Measurements from ENCODE around the gene DIP2A. TPM values are rescaled to one million over a fixed set of nuclear protein-coding genes. Genes with fewer than 3 reads are reported as not detected.

The DIP2A gene
- total RNA-seq, 1 donor, result 43.9 TPM

DNA sequence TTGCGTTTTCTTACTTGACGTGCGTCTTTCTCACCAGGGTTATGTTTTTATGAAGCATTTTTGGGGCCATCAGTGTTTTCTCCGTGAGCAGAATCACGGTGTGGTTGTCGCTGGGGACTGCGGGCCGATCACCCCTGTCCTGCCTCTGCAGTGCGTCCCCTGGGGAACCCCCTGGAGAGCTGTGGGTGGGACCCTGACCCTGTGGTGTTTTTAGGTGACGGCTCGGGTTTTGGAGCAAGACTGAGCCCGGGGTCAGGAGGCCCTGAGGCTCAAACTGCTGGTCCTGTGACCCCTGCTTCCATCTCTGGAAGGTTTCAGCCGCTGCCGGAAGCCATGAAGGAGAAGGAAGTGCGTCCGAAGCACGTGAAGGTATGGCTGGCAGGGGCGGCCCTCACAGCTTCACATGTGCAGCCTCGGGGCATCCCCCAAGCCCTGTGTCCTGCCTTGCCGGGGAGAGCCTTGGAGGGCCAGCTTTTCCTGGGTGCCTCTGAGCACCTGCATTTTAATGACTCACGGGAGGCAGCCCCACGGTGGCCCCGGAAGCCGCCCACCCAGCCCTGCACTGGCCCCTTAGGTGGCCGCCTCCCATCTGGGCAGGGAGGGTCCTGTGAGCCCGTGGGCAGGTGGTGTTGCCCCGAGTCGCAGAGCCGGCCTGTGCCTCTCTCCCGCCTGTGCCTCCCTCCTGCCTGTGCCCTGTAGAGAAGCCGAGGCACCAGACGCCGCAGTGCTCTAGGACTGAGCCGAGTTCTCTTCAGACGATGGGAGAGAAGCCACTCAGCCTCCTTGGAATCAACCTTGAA, 36.7 kb upstream of the DIP2A start:
- H3K27me3 ChIP-seq (ENCODE audit: insufficient read depth, low read length), result no peaks in the 10 kb centered on the region
- H3K4me3 ChIP-seq (ENCODE audit: low read length), result no peak overlapping the region
- peaks cover 19% of the 10 kb centered on the region for H3K4me1 ChIP-seq (ENCODE audit: insufficient read depth, low read length)
- H3K9me3 ChIP-seq (ENCODE audit: low read depth, low read length), result no peaks in the 10 kb centered on the region

DNA sequence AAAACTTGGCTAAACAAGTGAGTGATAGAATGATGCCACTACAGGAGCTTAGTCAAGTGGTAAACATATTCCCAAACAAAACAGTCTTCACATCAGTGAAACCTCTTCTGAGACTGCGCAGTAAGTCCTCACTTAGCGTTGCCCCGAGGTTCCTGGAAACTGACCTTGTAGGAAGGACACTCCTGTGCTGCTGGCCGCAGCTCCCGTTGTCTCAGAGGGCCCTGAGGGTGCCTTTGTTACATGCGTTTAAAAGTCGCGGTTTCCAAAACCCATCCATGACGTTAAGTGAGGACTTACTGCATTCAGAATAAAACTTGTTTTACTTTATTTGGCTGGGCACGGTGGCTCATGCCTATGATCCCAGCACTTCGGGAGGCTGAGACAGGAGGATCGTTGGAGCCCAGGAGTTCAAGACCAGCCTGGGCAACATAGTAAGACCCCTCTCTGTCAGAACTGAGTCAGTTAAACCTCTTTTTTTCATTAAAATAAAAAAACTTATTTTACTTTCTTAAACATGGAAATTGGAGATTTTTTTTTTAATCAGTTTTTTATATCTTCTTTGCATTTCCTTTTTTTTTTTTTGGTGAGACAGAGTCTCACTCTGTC, 36.0 kb upstream of the DIP2A start:
- Histone ChIP-seq H3K9me3 (ENCODE audit: low read depth, low read length) (no peaks in the 10 kb centered on the region), H3K4me3 (ENCODE audit: low read length) (no peak overlapping the region), H3K4me1 (ENCODE audit: insufficient read depth, low read length) (peaks cover 19% of the 10 kb centered on the region), H3K27me3 (ENCODE audit: insufficient read depth, low read length) (no peaks in the 10 kb centered on the region)

DNA sequence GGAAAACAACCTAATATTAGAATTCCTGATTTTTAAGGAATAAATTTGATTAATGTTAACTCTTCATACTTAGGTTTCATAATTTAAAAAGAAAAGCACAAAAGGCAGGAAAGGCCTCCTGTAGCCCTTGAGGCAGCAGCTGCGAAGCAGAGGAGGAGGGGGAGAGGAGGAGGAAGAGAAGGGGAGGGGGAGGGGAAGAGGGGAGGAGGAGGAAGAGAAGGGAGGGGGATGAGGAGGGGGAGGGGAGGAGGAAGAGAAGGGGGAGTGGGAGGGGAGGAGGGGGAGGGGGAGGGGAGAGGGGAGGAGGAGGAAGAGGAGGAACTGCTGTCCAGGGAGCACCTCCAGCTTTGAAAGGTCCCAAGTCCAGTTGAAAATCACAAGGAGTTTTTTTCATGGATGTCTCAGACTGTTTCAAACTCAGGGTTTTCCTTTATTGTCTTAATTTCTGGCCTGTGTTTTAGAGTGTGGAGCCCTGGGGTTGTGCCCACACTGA, 35.1 kb upstream of the DIP2A start:
- Histone ChIP-seq H3K9me3 (ENCODE audit: low read depth, low read length) (no peaks in the 10 kb centered on the region), H3K4me1 (ENCODE audit: insufficient read depth, low read length) (peaks cover 19% of the 10 kb centered on the region), H3K4me3 (ENCODE audit: low read length) (no peak overlapping the region), H3K27me3 (ENCODE audit: insufficient read depth, low read length) (no peaks in the 10 kb centered on the region)

DNA sequence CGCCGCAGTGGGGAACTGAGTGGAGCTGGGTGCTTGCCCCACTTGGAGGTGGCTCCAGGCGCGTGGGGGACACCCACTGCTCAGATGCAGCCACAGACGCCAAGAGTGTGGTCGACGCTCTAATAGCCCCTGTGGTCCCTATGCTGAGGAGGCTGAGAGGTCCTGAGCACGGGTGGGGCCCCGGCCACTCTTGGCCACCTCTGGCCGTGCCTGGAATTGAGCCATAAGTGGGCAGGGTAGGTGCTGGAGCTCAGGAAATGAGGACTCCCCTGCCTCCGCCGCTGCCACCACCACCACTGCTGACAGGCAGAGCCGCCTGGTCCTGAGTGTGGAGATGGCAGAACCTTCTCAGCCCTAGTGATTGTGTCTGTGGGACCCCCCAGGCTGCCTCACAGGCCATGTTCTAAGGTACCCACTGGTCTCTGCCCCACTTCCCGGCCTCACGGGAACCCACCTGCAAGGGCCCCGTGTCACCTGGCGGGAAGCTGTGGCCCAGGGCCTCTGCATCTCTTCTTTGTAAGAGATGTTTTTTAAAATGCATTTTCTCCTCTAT, 34.6 kb upstream of the DIP2A start:
- Histone ChIP-seq H3K9me3 (ENCODE audit: low read depth, low read length) (no peaks in the 10 kb centered on the region), H3K4me3 (ENCODE audit: low read length) (no peak overlapping the region), H3K27me3 (ENCODE audit: insufficient read depth, low read length) (no peaks in the 10 kb centered on the region)

DNA sequence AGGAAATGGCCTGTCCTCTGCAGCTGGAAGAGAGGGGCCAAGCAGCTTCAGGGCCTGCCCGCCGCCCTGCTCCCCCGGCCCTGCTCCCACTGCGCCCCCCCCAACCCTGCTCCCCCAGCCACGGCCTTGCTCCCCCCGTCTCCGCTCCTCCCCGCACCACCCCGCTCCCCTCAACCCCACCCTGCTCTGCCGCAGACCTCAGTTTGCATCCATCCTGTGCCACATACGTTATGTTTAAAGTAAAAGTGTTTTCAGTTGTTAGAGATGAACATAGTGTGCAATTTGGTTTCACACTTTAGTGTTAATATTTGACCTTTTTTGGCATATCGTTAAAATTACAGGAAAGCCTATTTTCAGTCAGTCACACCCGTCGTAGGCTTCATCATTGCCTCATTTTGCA, 34.1 kb upstream of the DIP2A start:
- Histone ChIP-seq H3K27me3 (ENCODE audit: insufficient read depth, low read length) (no peaks in the 10 kb centered on the region), H3K4me1 (ENCODE audit: insufficient read depth, low read length) (peaks cover 19% of the 10 kb centered on the region), H3K4me3 (ENCODE audit: low read length) (no peak overlapping the region), H3K9me3 (ENCODE audit: low read depth, low read length) (no peaks in the 10 kb centered on the region)

More for the DNA sequence above, 34.6 kb upstream of the DIP2A start:
- H3K4me1 ChIP-seq (ENCODE audit: insufficient read depth, low read length), result peaks cover 19% of the 10 kb centered on the region

DNA sequence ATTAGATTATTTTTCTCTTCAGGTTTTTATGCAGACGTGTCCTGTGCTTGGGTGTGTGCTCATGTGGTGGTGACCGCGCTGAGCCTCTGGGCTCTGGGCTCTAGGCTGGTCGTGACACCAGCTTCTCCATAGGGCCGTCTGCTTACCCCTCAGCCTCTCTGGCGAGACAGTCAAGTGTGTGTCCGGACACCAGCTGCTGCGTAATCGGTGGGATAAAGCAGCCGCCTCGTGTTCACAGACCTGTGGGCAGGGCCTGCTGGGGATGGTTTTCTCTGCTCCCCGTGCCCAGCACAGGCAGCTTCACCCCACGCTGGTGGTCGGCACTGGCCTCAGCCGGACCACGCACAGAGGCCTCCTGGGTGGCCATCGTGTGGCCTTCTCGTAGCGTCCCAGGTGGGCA, 33.6 kb upstream of the DIP2A start:
- Histone ChIP-seq H3K4me3 (ENCODE audit: low read length) (no peak overlapping the region), H3K27me3 (ENCODE audit: insufficient read depth, low read length) (no peaks in the 10 kb centered on the region), H3K9me3 (ENCODE audit: low read depth, low read length) (no peaks in the 10 kb centered on the region), H3K4me1 (ENCODE audit: insufficient read depth, low read length) (peaks cover 19% of the 10 kb centered on the region)

DNA sequence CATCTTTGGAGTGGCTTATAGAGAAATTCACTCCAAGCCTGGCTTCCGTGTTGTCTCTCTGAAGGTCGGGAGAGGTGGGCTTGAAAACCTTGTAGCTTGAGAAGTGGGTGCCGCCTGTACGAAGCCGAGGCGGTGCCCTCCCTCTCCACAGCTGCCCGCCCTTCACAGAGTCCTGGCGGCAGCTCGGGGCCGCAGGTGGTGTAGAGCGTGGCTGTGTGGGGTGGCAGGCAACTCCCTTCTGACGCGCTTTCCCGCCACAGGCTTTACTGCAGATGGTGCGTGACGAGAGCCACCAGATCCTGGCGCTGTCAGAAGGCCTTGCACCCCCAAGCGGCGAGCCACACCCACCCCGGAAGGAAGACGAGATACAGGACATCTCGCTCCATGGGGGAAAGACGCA, 33.1 kb upstream of the DIP2A start:
- Histone ChIP-seq H3K4me3 (ENCODE audit: low read length) (no peak overlapping the region), H3K4me1 (ENCODE audit: insufficient read depth, low read length) (peaks cover 19% of the 10 kb centered on the region), H3K9me3 (ENCODE audit: low read depth, low read length) (no peaks in the 10 kb centered on the region)

DNA sequence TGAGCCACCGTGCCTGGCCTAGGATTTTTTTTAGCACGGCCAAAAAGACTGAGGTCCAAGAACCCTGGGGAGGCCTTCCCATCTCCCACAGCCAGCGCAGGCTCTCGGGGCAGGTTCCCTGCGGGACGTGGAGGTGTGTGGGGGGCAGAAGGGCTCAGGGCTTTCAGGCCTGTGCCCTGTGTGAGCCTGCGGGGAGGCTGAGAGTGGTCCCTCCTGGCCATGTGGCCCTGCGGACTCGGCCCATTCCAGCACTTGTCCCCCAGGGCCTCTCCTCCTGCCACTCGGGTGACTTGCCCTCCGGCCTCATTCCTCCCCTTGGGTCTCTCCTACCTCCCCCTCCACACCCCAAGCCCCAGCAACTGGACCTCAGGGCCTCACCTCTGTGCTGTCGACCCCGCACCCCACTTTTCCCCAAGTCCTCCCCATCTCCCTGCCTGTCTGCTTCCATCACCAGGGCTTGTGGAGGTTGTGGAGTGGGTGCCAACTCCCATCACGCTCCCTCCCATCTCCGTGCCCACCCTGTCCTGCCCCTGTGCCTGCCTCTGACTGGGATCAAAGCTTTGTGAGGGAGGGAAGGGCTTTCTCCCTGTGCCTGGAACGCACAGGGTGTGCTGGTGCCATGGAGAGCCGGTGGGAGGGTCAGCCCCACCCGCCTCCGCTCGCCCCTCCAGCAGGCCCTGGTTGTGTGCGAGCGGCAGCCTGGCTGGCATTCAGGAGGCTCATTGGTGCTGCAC, 32.2 kb upstream of the DIP2A start:
- H3K9me3 ChIP-seq (ENCODE audit: low read depth, low read length), result no peaks in the 10 kb centered on the region
- H3K4me3 ChIP-seq (ENCODE audit: low read length), result no peak overlapping the region
- no peaks in the 10 kb centered on the region for H3K27me3 ChIP-seq (ENCODE audit: insufficient read depth, low read length)
- H3K4me1 ChIP-seq (ENCODE audit: insufficient read depth, low read length), result peaks cover 19% of the 10 kb centered on the region

More for the DNA sequence above, 33.1 kb upstream of the DIP2A start:
- H3K27me3 ChIP-seq (ENCODE audit: insufficient read depth, low read length), result no peaks in the 10 kb centered on the region

DNA sequence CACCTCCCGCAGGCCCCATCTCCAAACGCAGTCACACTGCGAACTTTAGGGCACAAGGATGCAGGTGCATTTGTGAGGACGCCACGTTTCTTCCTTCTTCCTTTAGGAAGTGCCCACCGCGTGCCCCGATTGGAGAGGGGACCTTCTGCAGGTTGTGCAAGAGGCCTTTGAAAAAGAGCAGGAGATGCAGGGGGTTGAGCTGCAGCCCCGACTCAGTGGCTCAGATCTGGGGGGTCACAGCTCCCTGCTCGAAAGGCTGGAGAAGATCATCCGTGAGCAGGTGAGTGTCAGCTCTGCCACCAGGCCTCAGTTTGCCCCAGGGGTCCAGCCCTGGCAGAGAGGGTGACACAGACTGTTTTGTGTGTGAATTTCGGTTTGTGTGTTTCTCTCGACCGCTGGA, 31.2 kb upstream of the DIP2A start:
- H3K4me3 ChIP-seq (ENCODE audit: low read length), result no peak overlapping the region
- no peaks in the 10 kb centered on the region for H3K9me3 ChIP-seq (ENCODE audit: low read depth, low read length)
- no peaks in the 10 kb centered on the region for H3K27me3 ChIP-seq (ENCODE audit: insufficient read depth, low read length)
- peaks cover 29% of the 10 kb centered on the region for H3K4me1 ChIP-seq (ENCODE audit: insufficient read depth, low read length)

DNA sequence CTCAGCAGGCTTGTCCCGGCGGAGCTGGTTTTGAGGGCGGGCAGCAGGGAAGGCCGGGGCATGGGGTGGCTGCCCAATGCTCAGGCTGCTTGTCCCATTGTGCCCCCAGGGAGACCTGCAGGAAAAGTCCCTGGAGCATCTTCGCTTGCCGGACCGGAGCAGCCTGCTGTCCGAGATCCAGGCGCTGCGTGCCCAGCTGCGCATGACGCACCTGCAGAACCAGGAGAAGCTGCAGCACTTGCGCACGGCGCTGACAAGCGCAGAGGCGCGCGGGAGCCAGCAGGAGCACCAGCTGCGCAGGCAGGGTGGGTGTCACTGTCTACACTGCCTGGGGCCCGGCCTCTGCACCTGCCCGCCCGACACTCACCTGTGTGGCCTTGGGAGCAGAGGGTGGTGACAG, 30.4 kb upstream of the DIP2A start:
- no peaks in the 10 kb centered on the region for H3K27me3 ChIP-seq (ENCODE audit: insufficient read depth, low read length)
- H3K4me3 ChIP-seq (ENCODE audit: low read length), result no peak overlapping the region
- no peaks in the 10 kb centered on the region for H3K9me3 ChIP-seq (ENCODE audit: low read depth, low read length)

DNA sequence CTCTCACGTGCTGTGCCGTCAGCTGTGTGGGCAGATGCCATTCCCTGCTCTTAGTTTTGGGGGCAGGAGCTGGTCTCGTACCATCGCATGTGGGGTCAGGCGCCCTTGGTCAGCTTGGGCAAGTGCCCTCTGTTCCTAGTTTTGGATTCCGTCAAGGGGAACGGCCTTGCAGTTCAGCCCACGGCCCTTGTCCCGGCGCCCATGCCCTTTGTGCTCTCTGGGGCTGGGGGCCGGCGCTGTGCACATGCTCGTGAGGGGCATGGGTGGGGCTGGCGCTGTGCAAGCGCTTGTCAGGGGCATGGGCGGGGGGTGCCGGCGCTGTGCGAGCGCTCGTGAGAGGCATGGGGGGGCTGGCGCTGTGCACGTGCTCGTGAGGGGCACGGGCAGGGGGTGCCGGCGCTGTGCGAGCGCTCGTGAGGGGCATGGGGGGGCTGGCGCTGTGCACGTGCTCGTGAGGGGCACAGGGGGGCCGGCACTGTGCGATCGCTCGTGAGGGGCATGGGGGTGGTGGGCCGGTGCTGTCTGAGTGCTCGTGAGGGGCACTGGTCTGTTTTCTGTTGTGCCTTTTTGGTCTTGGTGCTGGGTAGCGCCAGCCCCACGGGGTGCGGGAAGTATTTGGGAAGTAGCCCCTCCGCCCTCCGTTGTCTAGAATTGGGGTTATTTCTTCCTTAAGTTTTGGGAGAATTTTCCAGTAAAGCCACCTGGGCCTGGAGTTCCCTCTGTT, 29.5 kb upstream of the DIP2A start:
- no peaks in the 10 kb centered on the region for H3K9me3 ChIP-seq (ENCODE audit: low read depth, low read length)
- peaks cover 22% of the 10 kb centered on the region for H3K4me1 ChIP-seq (ENCODE audit: insufficient read depth, low read length)
- no peak overlapping the region for H3K4me3 ChIP-seq (ENCODE audit: low read length)
- no peaks in the 10 kb centered on the region for H3K27me3 ChIP-seq (ENCODE audit: insufficient read depth, low read length)

More for the DNA sequence above, 30.4 kb upstream of the DIP2A start:
- H3K4me1 ChIP-seq (ENCODE audit: insufficient read depth, low read length), result peaks cover 27% of the 10 kb centered on the region

DNA sequence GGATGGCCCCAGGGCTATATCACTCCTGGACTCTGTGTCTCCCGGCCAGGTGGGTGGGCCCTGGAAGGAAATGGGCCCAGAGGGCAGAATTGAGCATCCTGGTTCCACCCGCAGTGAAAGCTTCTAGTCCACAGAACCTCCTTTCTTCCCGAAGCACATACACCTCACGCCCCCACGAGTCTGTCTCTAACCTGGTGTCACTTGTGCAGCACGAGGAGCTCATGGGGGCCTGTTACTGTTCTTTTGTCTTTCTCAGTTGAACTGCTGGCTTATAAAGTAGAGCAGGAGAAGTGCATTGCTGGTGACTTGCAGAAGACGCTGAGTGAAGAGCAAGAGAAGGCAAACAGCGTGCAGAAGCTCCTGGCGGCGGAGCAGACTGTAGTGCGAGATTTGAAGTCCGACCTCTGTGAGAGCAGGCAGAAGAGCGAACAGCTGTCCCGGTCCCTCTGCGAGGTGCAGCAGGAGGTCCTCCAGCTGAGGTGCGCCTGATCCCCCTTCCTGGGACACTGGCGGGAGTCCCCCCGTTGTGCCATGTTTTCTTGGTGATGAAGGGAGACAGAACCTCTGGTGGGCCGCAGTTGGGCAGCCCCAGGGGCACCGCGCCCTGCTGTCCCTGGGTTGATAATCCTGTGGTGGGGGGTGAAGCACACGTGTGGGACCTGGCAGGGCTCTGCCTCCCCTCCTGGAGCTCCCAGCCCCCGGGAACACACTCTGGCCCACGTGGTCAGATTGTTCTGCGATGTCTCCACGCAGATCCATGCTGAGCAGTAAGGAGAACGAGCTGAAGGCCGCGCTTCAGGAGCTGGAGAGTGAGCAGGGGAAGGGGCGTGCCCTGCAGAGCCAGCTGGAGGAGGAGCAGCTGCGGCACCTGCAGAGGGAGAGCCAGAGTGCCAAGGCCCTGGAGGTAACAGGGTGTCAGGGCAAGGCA, 28.7 kb upstream of the DIP2A start:
- no peaks in the 10 kb centered on the region for H3K27me3 ChIP-seq (ENCODE audit: insufficient read depth, low read length)
- no peak overlapping the region for H3K4me3 ChIP-seq (ENCODE audit: low read length)
- H3K4me1 ChIP-seq (ENCODE audit: insufficient read depth, low read length), result peaks cover 19% of the 10 kb centered on the region
- H3K9me3 ChIP-seq (ENCODE audit: low read depth, low read length), result no peaks in the 10 kb centered on the region

DNA sequence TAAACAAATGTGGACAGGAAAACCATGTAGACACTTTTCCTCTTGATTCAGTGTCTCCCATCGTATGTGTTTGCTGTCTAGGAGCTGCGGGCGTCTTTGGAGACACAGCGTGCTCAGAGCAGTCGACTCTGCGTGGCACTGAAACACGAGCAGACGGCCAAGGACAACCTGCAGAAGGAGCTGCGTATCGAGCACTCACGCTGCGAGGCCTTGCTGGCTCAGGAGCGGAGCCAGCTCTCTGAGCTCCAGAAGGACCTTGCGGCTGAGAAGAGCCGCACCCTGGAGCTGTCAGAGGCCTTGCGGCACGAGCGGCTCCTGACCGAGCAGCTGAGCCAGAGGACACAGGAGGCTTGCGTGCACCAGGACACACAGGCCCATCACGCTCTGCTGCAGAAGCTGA, 27.2 kb upstream of the DIP2A start:
- Histone ChIP-seq H3K27me3 (ENCODE audit: insufficient read depth, low read length) (no peaks in the 10 kb centered on the region), H3K9me3 (ENCODE audit: low read depth, low read length) (no peaks in the 10 kb centered on the region), H3K4me3 (ENCODE audit: low read length) (no peak overlapping the region), H3K4me1 (ENCODE audit: insufficient read depth, low read length) (peaks cover 12% of the 10 kb centered on the region)

Measured in mononuclear cell (primary cell).